Measurements from ENCODE around the gene SWT1.

DNA sequence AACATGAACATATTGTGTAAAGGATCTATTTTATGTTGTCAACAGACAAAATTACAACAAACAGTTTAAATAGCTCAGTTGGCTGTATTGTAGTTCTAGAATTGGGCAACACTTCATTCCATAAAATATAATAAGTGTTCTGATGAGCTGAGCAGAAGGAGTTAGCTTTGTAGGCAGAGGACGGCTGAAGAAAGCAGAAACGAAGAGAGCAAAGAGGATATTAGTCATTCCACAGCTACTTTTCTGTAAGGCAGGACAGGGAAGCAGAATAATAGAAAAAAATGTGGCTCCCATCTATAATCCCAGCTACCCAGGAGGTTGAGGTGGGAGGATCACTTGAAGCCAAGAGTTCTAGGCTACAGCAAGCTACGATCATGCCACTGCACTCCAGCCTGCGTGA, 180.3 kb downstream of the SWT1 start:
- no peak for TF ChIP-seq LEF1 (IDR thresholded peaks at IDR 0.05; ENCODE audit: borderline replicate concordance)
- TF ChIP-seq SP1 (IDR thresholded peaks at IDR 0.05) = no peak
- TF ChIP-seq FOXM1 (IDR thresholded peaks at IDR 0.05; ENCODE audit: borderline replicate concordance) = no peak
- no peak for TF ChIP-seq FOXA1 (IDR thresholded peaks at IDR 0.05)
- TF ChIP-seq BHLHE40 (IDR thresholded peaks at IDR 0.05; ENCODE audit: borderline replicate concordance) = no peak
- no peak for TF ChIP-seq NFRKB (IDR thresholded peaks at IDR 0.05)
- no peak for TF ChIP-seq SUZ12 (IDR thresholded peaks at IDR 0.05)
- TF ChIP-seq ELF4 (IDR thresholded peaks at IDR 0.05) = no peak
- no peak for TF ChIP-seq CTBP1 (IDR thresholded peaks at IDR 0.05; ENCODE audit: borderline replicate concordance)
- TF ChIP-seq TARDBP (IDR thresholded peaks at IDR 0.05) = no peak

Data from HEK293T (cell line).